GM12801 (cell line): ENCODE results near the gene SNRPD2.

Experiments
- CTCF ChIP-seq: IDR thresholded peaks from one replicate; pipeline ENCODE4 v1.5.1; 2011; ENCODE audit warnings: control low read depth; ENCODE audit not compliant: insufficient read length; ENCODE audit errors: extremely low read depth

The SNRPD2 gene

GRCh38 chr19:45653634-45654033 is 38.1 kb downstream of the SNRPD2 start:
- TF ChIP-seq CTCF: no peak

- TF ChIP-seq CTCF: no peak
Observed at GRCh38 chr19:45650722-45651121, 41.0 kb downstream of the SNRPD2 start.

- no peak for TF ChIP-seq CTCF
Observed at GRCh38 chr19:45646345-45646698, 45.4 kb downstream of the SNRPD2 start.

GRCh38 chr19:45645631-45646344 is 46.0 kb downstream of the SNRPD2 start:
- no peak for TF ChIP-seq CTCF

GRCh38 chr19:45645068-45645630 is 46.6 kb downstream of the SNRPD2 start:
- TF ChIP-seq CTCF: no peak

GRCh38 chr19:45643927-45644771 is 47.6 kb downstream of the SNRPD2 start:
- TF ChIP-seq CTCF: no peak
